Stomach (tissue), 9 donors: Measurements from ENCODE around the gene HPS1. TPM values are rescaled to one million over a fixed set of nuclear protein-coding genes. Genes with fewer than 3 reads are reported as not detected.

ENCODE experiments used
- DNase-seq, 2 donors: peaks; one replicate each; pipeline versions ENCODE4 v3.0.0 to v3.0.0-alpha.2; 2013 to 2019
- H3K27ac ChIP-seq, 5 donors: fragments of 200-600 bp in 4 of 5; sonication (generic) in 4 of 5; one replicate each; pipeline ENCODE4 v1.5.1; 2013 to 2019; ENCODE audit warnings: mild to moderate bottlenecking in 1 of 5, moderate library complexity in 1 of 5
- H3K27me3 ChIP-seq, 3 donors: fragments of 200-600 bp; sonication (generic); one replicate each; pipeline ENCODE4 v1.5.1; 2017 to 2019; ENCODE audit warnings: mixed run types in 1 of 3
- H3K36me3 ChIP-seq, 4 donors: fragments of 200-600 bp; sonication (generic); 1 replicate in 3 of 4; 2 replicates in 1 of 4; pipeline ENCODE4 v1.5.1; 2016 to 2019
- H3K4me1 ChIP-seq, 4 donors: fragments of 200-600 bp; sonication (generic); one replicate each; pipeline ENCODE4 v1.5.1; 2016 to 2019
- H3K4me3 ChIP-seq, 4 donors: fragments of 200-600 bp; sonication (generic) in 3 of 4; one replicate each; pipeline ENCODE4 v1.5.1; 2016 to 2019; ENCODE audit warnings: mild to moderate bottlenecking in 1 of 4
- H3K9me3 ChIP-seq, 4 donors: fragments of 200-600 bp; sonication (generic); one replicate each; pipeline ENCODE4 v1.5.1; 2016 to 2019
- CTCF ChIP-seq, 7 experiments: fragments of 450-650 bp in 4 of 7; fragments of 200-600 bp in 3 of 7; sonication (generic) in 3 of 7; IDR thresholded peaks; one replicate each; pipeline ENCODE4 v1.5.1; 2016 to 2019; ENCODE audit warnings: antibody characterized with exemption in 7 of 7, control low read depth in 2 of 7, mild to moderate bottlenecking in 1 of 7
- EP300 ChIP-seq: sonication (generic); formaldehyde crosslinking; IDR thresholded peaks from one replicate; pipeline ENCODE4 v1.6.1; 2017; ENCODE audit warnings: antibody characterized with exemption
- POLR2A ChIP-seq, 4 donors: fragments of 450-650 bp; IDR thresholded peaks; one replicate each; pipeline ENCODE4 v1.6.1; 2016; ENCODE audit warnings: antibody characterized with exemption in 4 of 4, control low read depth in 2 of 4, mild to moderate bottlenecking in 1 of 4, moderate library complexity in 1 of 4
- POLR2AphosphoS5 ChIP-seq, 3 donors: sonication (generic); formaldehyde crosslinking; IDR thresholded peaks; one replicate each; pipeline ENCODE4 v1.6.1; 2016; ENCODE audit warnings: antibody characterized with exemption in 3 of 3
- WGBS, 5 donors: extraction: QIAGEN DNeasy Blood & Tissue Kit in 3 of 5; methylation state at CpG; one replicate each; pipeline versions ENCODE4 v1.1.5 to v1.1.7; 2013 to 2018; 5-methylcytosine and 5-hydroxymethylcytosine counted together
- intact Hi-C: fragments of 100-400 bp; cut with DNase I; formaldehyde crosslinking; loops from one replicate; pipeline ENCODE4 v1.15.1; 2023; ENCODE audit warnings: low total_unique reads
- polyA plus RNA-seq, 3 donors: library from polyadenylated mRNA; stranded (reverse); fragments of 200-250 nt; gene quantifications; one replicate each; pipeline ENCODE4 v1.2.3, GENCODE V29; 2013
- total RNA-seq, 5 donors: library from RNA; depleted of rRNA; stranded (reverse); fragments of >200 nt; gene quantifications; one replicate each; pipeline versions ENCODE4 v1.1.0 to v1.2.3, GENCODE V29; 2014 to 2016
- donor health status: healthy with polysubstance abuse.
- donor health status: Bipolar disorder and iron deficiency.
- donor health status: healthy.

Gene HPS1
- total and polyA plus RNA-seq, 8 donors, result 15.1 to 140 (median 49.1) TPM

- Histone ChIP-seq H3K27me3 (no peaks in the 10 kb centered on the region), H3K4me3 (peak overlapping the region in 3 of 4 donors; percentile 73 to 93 (median 77)), H3K36me3 (peaks cover 26 to 52% (median 50%) of the 10 kb centered on the region in 4 donors), H3K9me3 (no peaks in the 10 kb centered on the region), H3K4me1 (peaks cover 3 to 48% (median 26%) of the 10 kb centered on the region in 4 donors), H3K27ac (peak overlapping the region in 4 of 5 donors; percentile 88 to 99 (median 93))
- 71 to 84% (median 80%) methylated on average over 9 to 10 of the region's 10 CpGs for WGBS, 5 donors
- intact Hi-C loops, result no loop called here
- TF ChIP-seq EP300, result no peak
- TF ChIP-seq POLR2AphosphoS5 (IDR thresholded peaks at IDR 0.05), result no peak
- no peak for TF ChIP-seq POLR2A (IDR thresholded peaks at IDR 0.05)
- TF ChIP-seq CTCF (IDR thresholded peaks at IDR 0.05), result no peak
- no peak for DNase-seq
Measured at GRCh38 chr10:98445200-98445812, 1.4 kb downstream of the HPS1 start.

- H3K27ac ChIP-seq, result no peak overlapping the region
Measured at GRCh38 chr10:98444314-98445006, 2.3 kb downstream of the HPS1 start.

GRCh38 chr10:98438715-98439114 lies 8.0 kb downstream of the HPS1 start:
- intact Hi-C loops, result no loop called here
- Histone ChIP-seq H3K4me3 (no peak overlapping the region), H3K27me3 (no peaks in the 10 kb centered on the region), H3K36me3 (peaks cover 37 to 99% (median 94%) of the 10 kb centered on the region in 4 donors), H3K27ac (no peak overlapping the region), H3K9me3 (no peaks in the 10 kb centered on the region), H3K4me1 (peaks cover 0 to 15% (median 4%) of the 10 kb centered on the region in 4 donors)
- 90 to 97% (median 93%) methylated on average over 4 of the region's 4 CpGs for WGBS, 5 donors
- no peak for DNase-seq
- TF ChIP-seq CTCF (IDR thresholded peaks at IDR 0.05) (no peak), EP300 (no peak), POLR2AphosphoS5 (IDR thresholded peaks at IDR 0.05) (no peak), POLR2A (IDR thresholded peaks at IDR 0.05) (no peak)

More at GRCh38 chr10:98444314-98445006, 2.3 kb downstream of the HPS1 start:
- H3K4me3 ChIP-seq, result no peak overlapping the region
- intact Hi-C loops, result no loop called here
- no peak for DNase-seq
- 87 to 97% (median 92%) methylated on average over 9 of the region's 9 CpGs for WGBS, 5 donors
- no peaks in the 10 kb centered on the region for H3K27me3 ChIP-seq
- H3K36me3 ChIP-seq, result peaks cover 31 to 60% (median 58%) of the 10 kb centered on the region in 4 donors
- TF ChIP-seq EP300, result no peak
- H3K4me1 ChIP-seq, result peaks cover 3 to 48% (median 26%) of the 10 kb centered on the region in 4 donors
- no peaks in the 10 kb centered on the region for H3K9me3 ChIP-seq

GRCh38 chr10:98436704-98437103 lies 10.0 kb downstream of the HPS1 start:
- no peak overlapping the region for H3K4me3 ChIP-seq
- H3K27me3 ChIP-seq, result no peaks in the 10 kb centered on the region
- intact Hi-C loops, result no loop called here
- TF ChIP-seq EP300 (no peak), CTCF (IDR thresholded peaks at IDR 0.05) (no peak), POLR2A (IDR thresholded peaks at IDR 0.05) (no peak), POLR2AphosphoS5 (IDR thresholded peaks at IDR 0.05) (no peak)
- H3K36me3 ChIP-seq, result peaks cover 32 to 99% (median 94%) of the 10 kb centered on the region in 4 donors
- no peak for DNase-seq
- H3K27ac ChIP-seq, result no peak overlapping the region
- WGBS, 5 donors, result 89 to 97% (median 96%) methylated on average over 4 of the region's 4 CpGs
- H3K9me3 ChIP-seq, result no peaks in the 10 kb centered on the region
- H3K4me1 ChIP-seq, result no peaks in the 10 kb centered on the region
